Measurements from ENCODE around the gene TAF1B.

The TAF1B gene

GRCh38 chr2:9811679-9812511, 31.4 kb upstream of the TAF1B start:
- TF ChIP-seq EZH2 (IDR thresholded peaks at IDR 0.05; ENCODE audit: borderline replicate concordance, low read length) (no peak), CTCF (IDR thresholded peaks at IDR 0.05; ENCODE audit: low read length) (no peak)
- H4K20me1 ChIP-seq (ENCODE audit: insufficient read depth, low read length): no peaks in the 10 kb centered on the region
- no peaks in the 10 kb centered on the region for H3K9me3 ChIP-seq (ENCODE audit: low read length)
- H3F3A ChIP-seq (ENCODE audit: insufficient read depth, low read length): no peaks in the 10 kb centered on the region
- no peaks in the 10 kb centered on the region for H3K27me3 ChIP-seq (ENCODE audit: insufficient read depth, low read length)
- no peaks in the 10 kb centered on the region for H3K36me3 ChIP-seq (ENCODE audit: insufficient read depth, low read length)
- H3K9me2 ChIP-seq (ENCODE audit: low read depth, low read length): no peaks in the 10 kb centered on the region
- no peak overlapping the region for H3K4me3 ChIP-seq (ENCODE audit: low read depth, low read length, poor library complexity, severe bottlenecking)
- H3K9ac ChIP-seq (ENCODE audit: low read length): no peak overlapping the region
- no peak overlapping the region for H2AFZ ChIP-seq (ENCODE audit: low read length)
- H3K4me2 ChIP-seq (ENCODE audit: low read length): no peak overlapping the region
- H3K79me2 ChIP-seq (ENCODE audit: insufficient read depth, low read length): no peaks in the 10 kb centered on the region
- H3K27ac ChIP-seq (ENCODE audit: low read depth, low read length, poor library complexity, severe bottlenecking): no peak overlapping the region
- H3K4me1 ChIP-seq (ENCODE audit: insufficient read depth, low read length, severe bottlenecking): no peaks in the 10 kb centered on the region

- Histone ChIP-seq H3K4me3 (ENCODE audit: low read depth, low read length, poor library complexity, severe bottlenecking) (no peak overlapping the region), H2AFZ (ENCODE audit: low read length) (no peak overlapping the region), H3F3A (ENCODE audit: insufficient read depth, low read length) (no peaks in the 10 kb centered on the region), H3K9me2 (ENCODE audit: low read depth, low read length) (no peaks in the 10 kb centered on the region), H3K4me1 (ENCODE audit: insufficient read depth, low read length, severe bottlenecking) (no peaks in the 10 kb centered on the region), H3K27ac (ENCODE audit: low read depth, low read length, poor library complexity, severe bottlenecking) (no peak overlapping the region), H3K9me3 (ENCODE audit: low read length) (no peaks in the 10 kb centered on the region), H3K79me2 (ENCODE audit: insufficient read depth, low read length) (no peaks in the 10 kb centered on the region), H4K20me1 (ENCODE audit: insufficient read depth, low read length) (no peaks in the 10 kb centered on the region), H3K36me3 (ENCODE audit: insufficient read depth, low read length) (no peaks in the 10 kb centered on the region), H3K4me2 (ENCODE audit: low read length) (no peak overlapping the region), H3K9ac (ENCODE audit: low read length) (no peak overlapping the region), H3K27me3 (ENCODE audit: insufficient read depth, low read length) (no peaks in the 10 kb centered on the region)
- TF ChIP-seq EZH2 (IDR thresholded peaks at IDR 0.05; ENCODE audit: borderline replicate concordance, low read length): no peak
- no peak for TF ChIP-seq CTCF (IDR thresholded peaks at IDR 0.05; ENCODE audit: low read length)
Measured at GRCh38 chr2:9812945-9813311, 30.3 kb upstream of the TAF1B start.

GRCh38 chr2:9813312-9814128, 29.8 kb upstream of the TAF1B start:
- no peak overlapping the region for H3K4me3 ChIP-seq (ENCODE audit: low read depth, low read length, poor library complexity, severe bottlenecking)
- no peaks in the 10 kb centered on the region; the same call in 1 of the 2 replicates for H3K27me3 ChIP-seq (ENCODE audit: insufficient read depth, low read length)
- H4K20me1 ChIP-seq (ENCODE audit: insufficient read depth, low read length): no peaks in the 10 kb centered on the region
- no peaks in the 10 kb centered on the region for H3F3A ChIP-seq (ENCODE audit: insufficient read depth, low read length)
- H3K9me3 ChIP-seq (ENCODE audit: low read length): no peaks in the 10 kb centered on the region
- no peak overlapping the region; the same call in 1 of the 2 replicates for H3K4me2 ChIP-seq (ENCODE audit: low read length)
- no peak overlapping the region for H3K27ac ChIP-seq (ENCODE audit: low read depth, low read length, poor library complexity, severe bottlenecking)
- H2AFZ ChIP-seq (ENCODE audit: low read length): no peak overlapping the region
- H3K79me2 ChIP-seq (ENCODE audit: insufficient read depth, low read length): no peaks in the 10 kb centered on the region
- no peaks in the 10 kb centered on the region for H3K4me1 ChIP-seq (ENCODE audit: insufficient read depth, low read length, severe bottlenecking)
- TF ChIP-seq CTCF (IDR thresholded peaks at IDR 0.05; ENCODE audit: low read length): peak; percentile 93
- no peak for TF ChIP-seq EZH2 (IDR thresholded peaks at IDR 0.05; ENCODE audit: borderline replicate concordance, low read length)
- no peaks in the 10 kb centered on the region for H3K9me2 ChIP-seq (ENCODE audit: low read depth, low read length)
- no peak overlapping the region for H3K9ac ChIP-seq (ENCODE audit: low read length)
- H3K36me3 ChIP-seq (ENCODE audit: insufficient read depth, low read length): no peaks in the 10 kb centered on the region

Measured in OCI-LY1 (cell line).